Osteocyte (in vitro differentiated cells): Measurements from ENCODE around the gene NPLOC4. TPM values are rescaled to one million over a fixed set of nuclear protein-coding genes. Genes with fewer than 3 reads are reported as not detected.

ENCODE experiments used
- DNase-seq: peaks from one replicate; pipeline ENCODE4 v3.0.0; 2021; ENCODE audit warnings: mixed read lengths; ENCODE audit not compliant: unreplicated experiment; ENCODE audit errors: extremely low spot score
- H3K27ac Mint-ChIP-seq: one replicate; pipeline ENCODE4 v1.8.0; 2021; ENCODE audit warnings: mild to moderate bottlenecking, mixed read lengths; ENCODE audit not compliant: unreplicated experiment
- H3K27me3 Mint-ChIP-seq: one replicate; pipeline ENCODE4 v1.8.0; 2021; ENCODE audit warnings: mixed read lengths; ENCODE audit not compliant: unreplicated experiment
- H3K36me3 Mint-ChIP-seq: one replicate; pipeline ENCODE4 v1.8.0; 2021; ENCODE audit warnings: mixed read lengths; ENCODE audit not compliant: unreplicated experiment
- H3K4me1 Mint-ChIP-seq: one replicate; pipeline ENCODE4 v1.8.0; 2021; ENCODE audit warnings: mixed read lengths; ENCODE audit not compliant: unreplicated experiment
- H3K4me3 Mint-ChIP-seq: one replicate; pipeline ENCODE4 v1.8.0; 2021; ENCODE audit warnings: mild to moderate bottlenecking, moderate library complexity, mixed read lengths; ENCODE audit not compliant: unreplicated experiment
- H3K9me3 Mint-ChIP-seq: one replicate; pipeline ENCODE4 v1.8.0; 2021; ENCODE audit warnings: mixed read lengths; ENCODE audit not compliant: unreplicated experiment
- total RNA-seq: library from RNA; stranded (reverse); gene quantifications from 2 replicates; pipeline ENCODE4 v1.2.1, GENCODE V29; 2021
- TF ChIP-seq, protein P1 (sequence below): fragments of 200-600 bp; sonication (generic); IDR thresholded peaks from 2 replicates; pipeline ENCODE4 v1.5.0; 2021; ENCODE audit warnings: antibody characterized with exemption, mild to moderate bottlenecking, moderate library complexity

Gene NPLOC4
- total RNA-seq, 1 donor from 2014 or later: 99.7 TPM

DNA sequence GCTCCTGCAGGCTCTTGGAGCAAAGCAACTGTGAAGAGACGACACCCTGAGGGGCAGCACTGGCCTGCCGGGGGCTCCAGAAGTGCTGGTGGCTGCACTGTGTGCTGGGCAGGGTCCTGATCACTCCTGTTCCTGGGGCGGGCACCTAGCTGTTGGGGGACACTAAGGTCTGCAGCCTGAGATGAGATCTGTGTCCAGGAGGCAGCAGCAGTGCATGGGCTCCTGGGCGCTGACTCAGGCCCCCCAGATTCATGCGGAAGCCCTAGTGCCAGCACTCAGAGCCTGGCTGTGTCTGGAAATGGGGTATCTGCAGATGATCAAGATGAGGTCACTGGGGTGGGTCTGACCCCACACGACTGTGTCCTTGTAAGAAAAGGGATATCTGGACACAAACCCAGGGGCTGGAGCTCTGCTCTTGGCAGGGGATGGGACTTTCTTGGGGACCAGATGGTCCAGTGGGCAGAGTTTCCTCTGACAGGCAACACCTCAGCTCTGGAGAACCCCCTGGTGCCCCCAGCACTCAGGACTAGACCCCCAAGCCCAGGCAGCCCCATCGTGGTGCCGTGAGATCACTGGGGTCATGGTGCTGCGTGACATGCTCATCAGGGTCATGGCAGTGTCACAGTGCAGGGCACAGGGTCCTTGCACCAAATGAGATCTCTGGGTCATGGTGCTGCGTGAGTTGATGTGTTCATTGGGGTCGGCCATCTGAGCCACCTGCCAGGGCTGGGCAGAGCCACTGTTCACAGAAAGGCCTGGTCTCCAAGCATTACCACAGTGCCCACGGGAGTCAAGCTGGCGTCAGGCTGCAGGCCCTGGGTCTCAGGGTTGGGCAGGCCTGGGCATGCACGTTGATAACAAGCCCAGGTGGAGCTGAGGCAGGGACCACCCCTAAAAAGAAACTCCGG is 94.2 kb downstream of the NPLOC4 start:
- Mint-ChIP-seq H3K4me1 (peaks cover 2% of the 10 kb centered on the region), H3K9me3 (no peaks in the 10 kb centered on the region), H3K27ac (no peak overlapping the region), H3K4me3 (no peak overlapping the region), H3K36me3 (peaks cover 19% of the 10 kb centered on the region), H3K27me3 (no peaks in the 10 kb centered on the region)
- TF ChIP-seq, protein P1, sequence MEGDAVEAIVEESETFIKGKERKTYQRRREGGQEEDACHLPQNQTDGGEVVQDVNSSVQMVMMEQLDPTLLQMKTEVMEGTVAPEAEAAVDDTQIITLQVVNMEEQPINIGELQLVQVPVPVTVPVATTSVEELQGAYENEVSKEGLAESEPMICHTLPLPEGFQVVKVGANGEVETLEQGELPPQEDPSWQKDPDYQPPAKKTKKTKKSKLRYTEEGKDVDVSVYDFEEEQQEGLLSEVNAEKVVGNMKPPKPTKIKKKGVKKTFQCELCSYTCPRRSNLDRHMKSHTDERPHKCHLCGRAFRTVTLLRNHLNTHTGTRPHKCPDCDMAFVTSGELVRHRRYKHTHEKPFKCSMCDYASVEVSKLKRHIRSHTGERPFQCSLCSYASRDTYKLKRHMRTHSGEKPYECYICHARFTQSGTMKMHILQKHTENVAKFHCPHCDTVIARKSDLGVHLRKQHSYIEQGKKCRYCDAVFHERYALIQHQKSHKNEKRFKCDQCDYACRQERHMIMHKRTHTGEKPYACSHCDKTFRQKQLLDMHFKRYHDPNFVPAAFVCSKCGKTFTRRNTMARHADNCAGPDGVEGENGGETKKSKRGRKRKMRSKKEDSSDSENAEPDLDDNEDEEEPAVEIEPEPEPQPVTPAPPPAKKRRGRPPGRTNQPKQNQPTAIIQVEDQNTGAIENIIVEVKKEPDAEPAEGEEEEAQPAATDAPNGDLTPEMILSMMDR: no peak
- DNase-seq: no peak

DNA sequence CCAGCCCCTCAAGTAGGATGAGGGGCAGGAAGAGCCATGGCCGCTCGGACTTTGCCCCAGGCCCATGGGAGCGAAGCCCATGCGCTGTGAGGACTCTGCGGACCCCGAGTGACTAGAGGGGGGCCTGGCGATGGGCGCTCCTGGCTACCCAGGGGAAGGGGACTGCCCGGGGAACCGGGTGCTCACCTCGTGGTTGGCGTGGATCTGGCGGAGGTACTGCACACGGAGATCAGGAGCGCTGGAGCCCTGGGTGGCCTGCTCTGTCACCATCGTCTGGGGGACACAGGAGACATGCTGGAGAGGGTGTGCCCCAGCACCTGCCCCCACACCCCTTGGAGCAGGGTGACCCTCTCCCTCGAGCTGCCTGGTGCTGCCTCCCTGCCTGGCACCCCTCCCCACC is 95.8 kb downstream of the NPLOC4 start:
- Mint-ChIP-seq H3K9me3 (no peaks in the 10 kb centered on the region), H3K27me3 (no peaks in the 10 kb centered on the region), H3K27ac (no peak overlapping the region), H3K4me3 (no peak overlapping the region), H3K4me1 (peaks cover 2% of the 10 kb centered on the region), H3K36me3 (peaks cover 15% of the 10 kb centered on the region)
- no peak for DNase-seq
- TF ChIP-seq, protein P1: no peak

GRCh38 chr17:81540676-81541027 is 96.3 kb downstream of the NPLOC4 start:
- Mint-ChIP-seq H3K36me3 (peaks cover 13% of the 10 kb centered on the region), H3K4me3 (no peak overlapping the region), H3K27ac (no peak overlapping the region), H3K4me1 (peaks cover 2% of the 10 kb centered on the region), H3K27me3 (no peaks in the 10 kb centered on the region), H3K9me3 (no peaks in the 10 kb centered on the region)
- TF ChIP-seq, protein P1: no peak
- no peak for DNase-seq

GRCh38 chr17:81539961-81540675 is 96.8 kb downstream of the NPLOC4 start:
- TF ChIP-seq, protein P1: no peak
- Mint-ChIP-seq H3K9me3 (no peaks in the 10 kb centered on the region), H3K4me1 (peaks cover 2% of the 10 kb centered on the region), H3K36me3 (peaks cover 12% of the 10 kb centered on the region), H3K27me3 (no peaks in the 10 kb centered on the region), H3K27ac (no peak overlapping the region), H3K4me3 (no peak overlapping the region)
- DNase-seq: no peak

DNA sequence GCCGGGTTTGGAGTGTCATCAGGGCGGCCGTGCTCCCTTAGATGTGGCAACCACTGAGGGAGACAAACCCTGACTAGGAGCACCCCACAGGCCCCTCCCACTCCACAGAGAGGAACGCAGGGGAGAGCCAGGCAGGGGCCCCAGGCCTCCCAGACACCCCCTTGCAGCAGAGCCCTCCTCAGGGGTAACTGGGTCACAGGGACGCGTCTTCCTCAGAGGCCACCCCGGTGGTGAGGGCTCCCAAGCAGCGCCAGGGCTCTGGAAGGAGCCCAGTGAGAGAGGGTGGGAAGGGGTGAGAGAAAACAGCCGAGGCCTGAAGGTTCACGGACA is 97.4 kb downstream of the NPLOC4 start:
- no peaks in the 10 kb centered on the region for H3K27me3 Mint-ChIP-seq
- H3K4me1 Mint-ChIP-seq: peaks cover 5% of the 10 kb centered on the region
- peaks cover 11% of the 10 kb centered on the region for H3K36me3 Mint-ChIP-seq

More for the DNA sequence above, 97.4 kb downstream of the NPLOC4 start:
- H3K9me3 Mint-ChIP-seq: no peaks in the 10 kb centered on the region
- DNase-seq: no peak
- H3K4me3 Mint-ChIP-seq: no peak overlapping the region
- TF ChIP-seq, protein P1: no peak
- H3K27ac Mint-ChIP-seq: no peak overlapping the region
